Kidney (tissue), 14 donors: ENCODE results near the gene PCYT2. TPM values are rescaled to one million over a fixed set of nuclear protein-coding genes. Genes with fewer than 3 reads are reported as not detected.
A peak's percentile ranks its signal among the peaks of the same experiment; 100 is the strongest.
"Not testable (repeated sequence)": the region's sequence is repeated elsewhere in the genome, so short reads cannot be mapped to it uniquely, and the experiment has no call there.

Experiments used
- DNase-seq, 5 donors: peaks; one replicate each; pipeline ENCODE4 v3.0.0-alpha.2; 2013 to 2020
- FAIRE-seq: peaks from 2 replicates; lab custom pipeline; 2012; peaks lifted over from hg19 to GRCh38; lab: Jason Lieb, UNC
- H3K27ac ChIP-seq, 2 donors: one replicate each; pipeline ENCODE4 v1.7.0; 2013; ENCODE audit warnings: low read depth in 2 of 2, low read length in 2 of 2, inconsistent platforms in 1 of 2
- H3K27me3 ChIP-seq: one replicate; pipeline ENCODE4 v1.7.1; 2013; ENCODE audit warnings: low read length, inconsistent platforms; ENCODE audit not compliant: control insufficient read depth, insufficient read depth
- H3K36me3 ChIP-seq, 3 donors: one replicate each; pipeline versions ENCODE4 v1.7.0 to v1.7.1; 2013; ENCODE audit warnings: low read length in 3 of 3, control low read depth in 1 of 3, inconsistent platforms in 1 of 3; ENCODE audit not compliant: insufficient read depth in 3 of 3, control insufficient read depth in 2 of 3
- H3K4me1 ChIP-seq, 3 donors: one replicate each; pipeline versions ENCODE4 v1.7.0 to v1.7.1; 2013; ENCODE audit warnings: low read length in 3 of 3, inconsistent platforms in 1 of 3, low read depth in 1 of 3; ENCODE audit not compliant: control insufficient read depth in 2 of 3, insufficient read depth in 2 of 3
- H3K4me3 ChIP-seq, 3 donors: one replicate each; pipeline versions ENCODE4 v1.7.0 to v1.8.1; 2013; ENCODE audit warnings: low read length in 3 of 3, control low read depth in 1 of 3, inconsistent platforms in 1 of 3
- H3K9ac ChIP-seq, 3 donors: one replicate each; pipeline versions ENCODE4 v1.7.0 to v1.7.1; 2013; ENCODE audit warnings: low read length in 3 of 3, control low read depth in 1 of 3, inconsistent platforms in 1 of 3
- H3K9me3 ChIP-seq, 3 donors: one replicate each; pipeline versions ENCODE4 v1.7.0 to v1.7.1; 2013; ENCODE audit warnings: low read length in 3 of 3, control low read depth in 1 of 3, inconsistent platforms in 1 of 3; ENCODE audit not compliant: control insufficient read depth in 2 of 3, insufficient read depth in 1 of 3
- intact Hi-C: fragments of 100-400 bp; cut with DNase I; formaldehyde crosslinking; loops from one replicate; pipeline ENCODE4 v1.11.1; 2022
- polyA plus RNA-seq: library from polyadenylated mRNA; stranded (reverse); fragments of 350-450 nt; fragmentation: Illumina TruSeq; extraction: RNeasy Lipid Tissue Mini Kit (QIAGEN cat#74804); gene quantifications from one replicate; pipeline ENCODE4 v1.2.3, GENCODE V29; 2014; ENCODE audit warnings: low read depth, low replicate concordance; ENCODE audit not compliant: insufficient read depth
- total RNA-seq: library from RNA; stranded (reverse); fragmentation: NEBNext Ultra II Directional; extraction: Animal tissue kit (Norgen Biotek cat#: 25700); gene quantifications from one replicate; pipeline ENCODE4 v1.2.1, GENCODE V29; 2021
- TF ChIP-seq, protein P1 (sequence below): IDR thresholded peaks from 3 replicates; pipeline ENCODE4 v1.5.1; 2012; ENCODE audit warnings: mild to moderate bottlenecking, moderate library complexity, borderline replicate concordance; ENCODE audit not compliant: insufficient read depth; ENCODE audit errors: extremely low read depth
- donor health status: control.
- donor health status: control.
- donor health status: control.
- donor health status: control.
- donor health status: control.
- donor health status: DM: yes; HTN: yes; CAD: no.
- donor health status: Normal renal cell carcinoma (clear cell type).

Gene PCYT2
- total and polyA plus RNA-seq, 2 donors from 2014 or later = 28.4 to 104 TPM

DNA sequence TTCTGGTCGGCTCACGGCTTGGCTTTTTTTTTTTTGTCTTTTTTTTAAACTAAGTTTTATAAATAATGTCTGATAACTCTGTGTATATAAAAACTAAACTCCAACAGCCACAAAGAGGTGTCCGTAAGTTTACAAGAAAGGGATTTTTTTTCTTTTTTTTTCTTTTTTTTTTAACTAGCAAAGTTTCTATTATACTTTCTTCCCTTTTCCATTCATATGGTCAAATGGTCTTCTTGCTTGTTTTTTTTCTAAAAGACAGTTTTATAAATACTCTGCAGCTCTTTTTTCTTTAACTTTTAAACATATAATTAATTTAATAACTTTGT is 10.3 kb upstream of the PCYT2 start:
- TF ChIP-seq, protein P1, sequence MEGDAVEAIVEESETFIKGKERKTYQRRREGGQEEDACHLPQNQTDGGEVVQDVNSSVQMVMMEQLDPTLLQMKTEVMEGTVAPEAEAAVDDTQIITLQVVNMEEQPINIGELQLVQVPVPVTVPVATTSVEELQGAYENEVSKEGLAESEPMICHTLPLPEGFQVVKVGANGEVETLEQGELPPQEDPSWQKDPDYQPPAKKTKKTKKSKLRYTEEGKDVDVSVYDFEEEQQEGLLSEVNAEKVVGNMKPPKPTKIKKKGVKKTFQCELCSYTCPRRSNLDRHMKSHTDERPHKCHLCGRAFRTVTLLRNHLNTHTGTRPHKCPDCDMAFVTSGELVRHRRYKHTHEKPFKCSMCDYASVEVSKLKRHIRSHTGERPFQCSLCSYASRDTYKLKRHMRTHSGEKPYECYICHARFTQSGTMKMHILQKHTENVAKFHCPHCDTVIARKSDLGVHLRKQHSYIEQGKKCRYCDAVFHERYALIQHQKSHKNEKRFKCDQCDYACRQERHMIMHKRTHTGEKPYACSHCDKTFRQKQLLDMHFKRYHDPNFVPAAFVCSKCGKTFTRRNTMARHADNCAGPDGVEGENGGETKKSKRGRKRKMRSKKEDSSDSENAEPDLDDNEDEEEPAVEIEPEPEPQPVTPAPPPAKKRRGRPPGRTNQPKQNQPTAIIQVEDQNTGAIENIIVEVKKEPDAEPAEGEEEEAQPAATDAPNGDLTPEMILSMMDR = no peak
- Histone ChIP-seq H3K4me1 (peaks cover 0 to 44% (median 30%) of the 10 kb centered on the region in 3 donors), H3K4me3 (no peak overlapping the region), H3K27ac (no peak overlapping the region), H3K27me3 (no peaks in the 10 kb centered on the region), H3K9ac (no peak overlapping the region), H3K36me3 (peaks cover 0 to 12% (median 6%) of the 10 kb centered on the region in 3 donors), H3K9me3 (no peaks in the 10 kb centered on the region)
- intact Hi-C loops = no loop called here
- DNase-seq (no peak), FAIRE-seq (peak; percentile 11)

DNA sequence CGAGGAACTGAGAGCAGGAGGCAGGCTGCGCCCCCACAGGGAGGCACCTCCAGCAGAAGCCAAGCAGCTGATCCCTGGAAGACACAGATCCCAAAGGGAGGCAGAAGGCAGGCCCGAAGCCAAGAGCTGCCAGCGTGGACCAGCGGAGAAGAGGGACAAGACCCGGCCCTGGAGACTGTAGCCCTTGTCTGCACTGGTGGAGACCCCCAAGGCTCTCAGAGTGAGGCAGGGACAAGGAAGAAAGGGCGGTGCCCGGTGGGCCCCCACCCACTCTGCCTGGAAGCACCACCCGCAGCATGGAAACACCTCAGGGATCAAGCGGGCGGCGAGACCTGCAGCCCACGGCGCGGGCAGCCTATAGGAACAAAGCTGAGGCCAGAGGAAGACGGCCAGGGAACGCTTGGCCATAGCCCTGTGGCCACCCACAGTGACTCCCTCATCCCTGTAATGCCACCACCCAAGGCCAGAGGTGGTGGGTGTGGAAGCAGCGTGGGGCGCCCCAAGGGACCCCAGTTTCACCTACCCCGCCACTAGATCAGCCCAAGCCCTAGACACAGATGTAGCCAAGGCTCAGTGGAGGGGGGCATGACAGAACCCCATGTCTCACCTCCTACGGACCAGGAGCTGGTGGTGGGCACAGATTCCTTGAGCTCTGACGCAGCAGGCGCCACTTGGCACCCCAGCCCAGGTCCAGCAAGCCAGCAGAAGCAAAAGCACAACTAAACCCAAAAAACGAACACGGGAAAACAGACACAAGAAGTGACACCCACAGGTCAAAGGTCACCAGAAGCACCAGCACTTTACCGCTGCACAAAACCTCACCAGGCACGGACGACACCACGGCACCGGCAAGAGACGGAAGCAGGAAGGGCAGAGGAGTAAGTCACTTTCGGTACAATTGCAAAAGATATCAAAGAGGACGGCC is 9.7 kb upstream of the PCYT2 start:
- Histone ChIP-seq H3K27me3 (no peaks in the 10 kb centered on the region), H3K9me3 (no peaks in the 10 kb centered on the region), H3K4me1 (peaks cover 0 to 39% (median 24%) of the 10 kb centered on the region in 3 donors), H3K36me3 (peaks cover 0 to 12% (median 8%) of the 10 kb centered on the region in 3 donors), H3K27ac (no peak overlapping the region), H3K4me3 (no peak overlapping the region), H3K9ac (no peak overlapping the region)
- TF ChIP-seq, protein P1 = no peak
- DNase-seq (no peak), FAIRE-seq (no peak)
- intact Hi-C loops = no loop called here

DNA sequence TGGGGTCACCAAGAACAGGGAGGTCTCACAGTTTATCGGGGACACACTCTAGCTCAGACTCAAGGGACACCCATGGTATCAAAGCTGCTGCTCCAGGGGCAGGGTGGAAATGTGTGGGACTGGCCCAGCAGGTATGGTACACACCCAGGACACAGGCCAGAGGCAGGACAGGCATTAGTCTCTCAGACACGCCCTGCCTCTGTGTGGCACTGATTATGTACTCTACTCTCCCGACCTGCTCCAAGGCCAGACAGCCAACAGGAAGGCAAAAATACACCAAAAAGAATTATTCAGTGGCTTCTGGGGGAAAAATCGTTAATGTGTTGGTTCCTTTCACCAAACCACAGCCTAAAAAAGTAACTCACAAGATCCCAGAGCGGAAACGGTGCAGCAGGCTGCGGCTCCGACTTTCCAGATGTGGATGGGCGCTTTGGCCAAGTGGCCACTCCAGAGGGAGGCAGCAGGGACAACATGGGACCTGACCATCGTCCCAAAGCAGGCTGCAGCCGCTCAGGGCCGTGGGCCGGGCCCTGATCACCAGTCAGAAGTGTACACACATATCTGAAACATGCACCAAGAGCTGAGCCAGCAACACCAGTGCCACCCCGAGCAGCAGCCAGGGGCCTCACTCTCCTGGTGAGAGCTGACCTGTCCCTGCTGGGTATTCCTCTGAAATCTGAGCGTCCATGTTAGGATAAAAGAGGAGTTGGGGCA is 7.8 kb upstream of the PCYT2 start:
- Histone ChIP-seq H3K36me3 (peaks cover 0 to 27% (median 24%) of the 10 kb centered on the region in 3 donors), H3K4me1 (peaks cover 0 to 25% (median 12%) of the 10 kb centered on the region in 3 donors), H3K27ac (no peak overlapping the region), H3K27me3 (no peaks in the 10 kb centered on the region), H3K9me3 (no peaks in the 10 kb centered on the region), H3K4me3 (no peak overlapping the region), H3K9ac (no peak overlapping the region)
- TF ChIP-seq, protein P1 = no peak
- intact Hi-C loops = no loop called here
- FAIRE-seq = no peak
- DNase-seq = no peak

DNA sequence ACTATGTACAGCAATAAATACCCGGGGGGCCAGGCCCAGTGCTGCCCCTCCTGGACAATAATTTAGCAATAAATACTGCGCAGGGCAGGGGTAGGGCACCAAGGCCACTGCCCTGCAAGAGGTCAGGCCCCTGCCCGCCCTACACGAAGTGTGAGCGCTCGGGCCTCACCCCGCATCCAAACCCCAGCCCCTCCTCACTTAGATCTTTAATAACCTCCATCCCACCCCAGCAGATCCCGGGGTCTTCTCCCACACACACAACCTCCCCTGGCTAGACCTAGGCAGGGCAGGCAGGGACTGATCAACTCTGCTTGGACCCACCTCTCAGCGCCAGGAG is 7.1 kb upstream of the PCYT2 start:
- H3K27ac ChIP-seq = peak overlapping the region in 1 of 2 donors; percentile 43
- H3K36me3 ChIP-seq = peaks cover 0 to 34% (median 29%) of the 10 kb centered on the region in 3 donors
- H3K9me3 ChIP-seq, DNase-seq, H3K9ac ChIP-seq, intact Hi-C loops, H3K27me3 ChIP-seq, FAIRE-seq: not testable (repeated sequence)
- peak overlapping the region in 1 of 3 donors; percentile 73 for H3K4me3 ChIP-seq
- H3K4me1 ChIP-seq = peaks cover 0 to 19% (median 8%) of the 10 kb centered on the region in 3 donors
